Calu3 (cell line): ENCODE data around the gene PLN. TPM values are rescaled to one million over a fixed set of nuclear protein-coding genes. Genes with fewer than 3 reads are reported as not detected.

Experiments
- BruUV-seq: library from RNA; stranded (reverse); fragments of 400-500 nt; replicated peaks from 2 replicates; lab custom pipeline; 2021; lab: Mats Ljungman, UMichigan
- CTCF ChIA-PET: fragments of 300-600 bp; sonication (Branson Sonifier 250); formaldehyde crosslinking; loops from one replicate; lab custom pipeline; 2022; ENCODE audit warnings: antibody characterized with exemption; lab: Charles Lee
- DNase-seq: peaks from one replicate; pipeline ENCODE4 v3.0.0; 2022
- H3K27ac Mint-ChIP-seq: one replicate; pipeline ENCODE4 v1.8.0; 2022; ENCODE audit warnings: mixed read lengths; ENCODE audit not compliant: unreplicated experiment
- H3K27me3 Mint-ChIP-seq: one replicate; pipeline ENCODE4 v1.8.0; 2022; ENCODE audit warnings: mixed read lengths; ENCODE audit not compliant: unreplicated experiment
- H3K36me3 Mint-ChIP-seq: one replicate; pipeline ENCODE4 v1.8.0; 2022; ENCODE audit warnings: mild to moderate bottlenecking, moderate library complexity, mixed read lengths; ENCODE audit not compliant: insufficient read depth, unreplicated experiment
- H3K4me1 Mint-ChIP-seq: one replicate; pipeline ENCODE4 v1.8.0; 2022; ENCODE audit warnings: mild to moderate bottlenecking, low read depth, mixed read lengths; ENCODE audit not compliant: unreplicated experiment
- H3K4me3 Mint-ChIP-seq: one replicate; pipeline ENCODE4 v1.8.0; 2022; ENCODE audit warnings: mild to moderate bottlenecking, low read depth, moderate library complexity, mixed read lengths; ENCODE audit not compliant: unreplicated experiment
- H3K9me3 Mint-ChIP-seq: one replicate; pipeline ENCODE4 v1.8.0; 2022; ENCODE audit warnings: low read depth, mixed read lengths; ENCODE audit not compliant: unreplicated experiment
- CTCF ChIP-seq: fragments of 200-600 bp; IDR thresholded peaks from one replicate; pipeline ENCODE4 v1.8.0; 2022; ENCODE audit warnings: antibody characterized with exemption; ENCODE audit not compliant: unreplicated experiment
- intact Hi-C: fragments of 100-400 bp; cut with micrococcal nuclease; formaldehyde crosslinking; loops from one replicate; pipeline ENCODE4 v1.10.0; 2022; ENCODE audit not compliant: unreplicated experiment
- total RNA-seq: library from RNA; stranded (reverse); gene quantifications from 2 replicates; pipeline ENCODE4 v1.2.3, GENCODE V29; 2022

PLN gene
- total RNA-seq, 1 experiment from 2014 or later, result not detected

GRCh38 chr6:118536478-118536877 is 11.6 kb upstream of the PLN start:
- TF ChIP-seq CTCF, result no peak
- Mint-ChIP-seq H3K4me3 (no peak overlapping the region), H3K9me3 (no peaks in the 10 kb centered on the region), H3K27me3 (no peaks in the 10 kb centered on the region), H3K4me1 (no peaks in the 10 kb centered on the region), H3K36me3 (no peaks in the 10 kb centered on the region), H3K27ac (no peak overlapping the region)
- no TSS peak for BruUV-seq
- intact Hi-C loops, result no loop called here
- CTCF ChIA-PET, result no interaction called here
- DNase-seq, result no peak

GRCh38 chr6:118537574-118537973 is 10.5 kb upstream of the PLN start:
- H3K27ac Mint-ChIP-seq, result no peak overlapping the region
- no TSS peak for BruUV-seq
- no peak overlapping the region for H3K4me3 Mint-ChIP-seq
- no peaks in the 10 kb centered on the region for H3K4me1 Mint-ChIP-seq
- H3K9me3 Mint-ChIP-seq, result no peaks in the 10 kb centered on the region
- no peaks in the 10 kb centered on the region for H3K27me3 Mint-ChIP-seq
- CTCF ChIA-PET, result no interaction called here
- no peak for DNase-seq
- intact Hi-C loops, result no loop called here
- no peak for TF ChIP-seq CTCF
- no peaks in the 10 kb centered on the region for H3K36me3 Mint-ChIP-seq

GRCh38 chr6:118542184-118542952 is 5.7 kb upstream of the PLN start:
- no peak for TF ChIP-seq CTCF
- no TSS peak for BruUV-seq
- Mint-ChIP-seq H3K27ac (no peak overlapping the region), H3K36me3 (no peaks in the 10 kb centered on the region), H3K27me3 (no peaks in the 10 kb centered on the region), H3K4me1 (no peaks in the 10 kb centered on the region), H3K9me3 (no peaks in the 10 kb centered on the region), H3K4me3 (no peak overlapping the region)
- CTCF ChIA-PET, result no interaction called here
- no peak for DNase-seq
- intact Hi-C loops, result no loop called here

GRCh38 chr6:118544105-118544504 is 4.0 kb upstream of the PLN start:
- Mint-ChIP-seq H3K36me3 (no peaks in the 10 kb centered on the region), H3K4me1 (no peaks in the 10 kb centered on the region), H3K9me3 (no peaks in the 10 kb centered on the region), H3K27me3 (no peaks in the 10 kb centered on the region), H3K4me3 (no peak overlapping the region), H3K27ac (no peak overlapping the region)
- no peak for DNase-seq
- BruUV-seq, result no TSS peak
- intact Hi-C loops, result no loop called here
- TF ChIP-seq CTCF, result no peak
- CTCF ChIA-PET, result no interaction called here
